ENCODE results near the gene UBR2.

UBR2 gene
- total RNA-seq = 123 to 189 (median 162) reads per million in 3 donors

- Histone ChIP-seq H3K27me3 (replicated peaks; ENCODE audit: control insufficient read depth, insufficient read depth, low read length, poor library complexity, severe bottlenecking) (no peaks in the 10 kb centered on the region), H3K36me3 (ENCODE audit: control insufficient read depth, insufficient read depth, low read length) (no peaks in the 10 kb centered on the region), H3K4me1 (ENCODE audit: control insufficient read depth, insufficient read depth, low read length, poor library complexity, severe bottlenecking) (peaks cover 8% of the 10 kb centered on the region), H3K27ac (ENCODE audit: insufficient read depth, low read length, poor library complexity, severe bottlenecking) (peak within 1 kb of the TSS; percentile 95), H3K4me3 (ENCODE audit: insufficient read depth, low read depth, low read length, poor library complexity, severe bottlenecking) (peak within 1 kb of the TSS; percentile 96), H3K9me3 (ENCODE audit: control insufficient read depth, low read length) (no peaks in the 10 kb centered on the region)
- peak; percentile 84 to 93 (median 90) for DNase-seq
Observed at GRCh38 chr6:42563697-42564505, at the start of gene UBR2. UBR2 (plus strand) TSS chr6:42564029; CDS start chr6:42564320, 291 bp downstream.

GRCh38 chr6:42514745-42515144 is 49.1 kb upstream of the UBR2 start:
- Histone ChIP-seq H3K9me3 (ENCODE audit: control insufficient read depth, low read length) (no peaks in the 10 kb centered on the region), H3K27ac (ENCODE audit: insufficient read depth, low read length, poor library complexity, severe bottlenecking) (no peak overlapping the region), H3K27me3 (replicated peaks; ENCODE audit: control insufficient read depth, insufficient read depth, low read length, poor library complexity, severe bottlenecking) (no peaks in the 10 kb centered on the region), H3K4me1 (ENCODE audit: control insufficient read depth, insufficient read depth, low read length, poor library complexity, severe bottlenecking) (no peaks in the 10 kb centered on the region), H3K36me3 (ENCODE audit: control insufficient read depth, insufficient read depth, low read length) (no peaks in the 10 kb centered on the region), H3K4me3 (ENCODE audit: insufficient read depth, low read depth, low read length, poor library complexity, severe bottlenecking) (no peak overlapping the region)
- DNase-seq = no peak

- Histone ChIP-seq H3K27ac (ENCODE audit: insufficient read depth, low read length, poor library complexity, severe bottlenecking) (no peak overlapping the region), H3K27me3 (replicated peaks; ENCODE audit: control insufficient read depth, insufficient read depth, low read length, poor library complexity, severe bottlenecking) (no peaks in the 10 kb centered on the region), H3K9me3 (ENCODE audit: control insufficient read depth, low read length) (no peaks in the 10 kb centered on the region), H3K36me3 (ENCODE audit: control insufficient read depth, insufficient read depth, low read length) (no peaks in the 10 kb centered on the region), H3K4me3 (ENCODE audit: insufficient read depth, low read depth, low read length, poor library complexity, severe bottlenecking) (no peak overlapping the region), H3K4me1 (ENCODE audit: control insufficient read depth, insufficient read depth, low read length, poor library complexity, severe bottlenecking) (no peaks in the 10 kb centered on the region)
- DNase-seq = no peak
Observed at GRCh38 chr6:42519779-42520178, 44.0 kb upstream of the UBR2 start.

- H3K4me3 ChIP-seq (ENCODE audit: insufficient read depth, low read depth, low read length, poor library complexity, severe bottlenecking) = no peak overlapping the region
- H3K4me1 ChIP-seq (ENCODE audit: control insufficient read depth, insufficient read depth, low read length, poor library complexity, severe bottlenecking) = no peaks in the 10 kb centered on the region
- H3K27ac ChIP-seq (ENCODE audit: insufficient read depth, low read length, poor library complexity, severe bottlenecking) = no peak overlapping the region
- no peaks in the 10 kb centered on the region for H3K27me3 ChIP-seq (replicated peaks; ENCODE audit: control insufficient read depth, insufficient read depth, low read length, poor library complexity, severe bottlenecking)
- no peaks in the 10 kb centered on the region for H3K9me3 ChIP-seq (ENCODE audit: control insufficient read depth, low read length)
- no peaks in the 10 kb centered on the region for H3K36me3 ChIP-seq (ENCODE audit: control insufficient read depth, insufficient read depth, low read length)
- DNase-seq = no peak
Observed at GRCh38 chr6:42520786-42521607, 42.8 kb upstream of the UBR2 start.

- Histone ChIP-seq H3K36me3 (ENCODE audit: control insufficient read depth, insufficient read depth, low read length) (no peaks in the 10 kb centered on the region), H3K4me1 (ENCODE audit: control insufficient read depth, insufficient read depth, low read length, poor library complexity, severe bottlenecking) (no peaks in the 10 kb centered on the region), H3K4me3 (ENCODE audit: insufficient read depth, low read depth, low read length, poor library complexity, severe bottlenecking) (no peak overlapping the region), H3K9me3 (ENCODE audit: control insufficient read depth, low read length) (no peaks in the 10 kb centered on the region), H3K27ac (ENCODE audit: insufficient read depth, low read length, poor library complexity, severe bottlenecking) (no peak overlapping the region), H3K27me3 (replicated peaks; ENCODE audit: control insufficient read depth, insufficient read depth, low read length, poor library complexity, severe bottlenecking) (no peaks in the 10 kb centered on the region)
- DNase-seq = no peak
Observed at GRCh38 chr6:42522036-42522435, 41.8 kb upstream of the UBR2 start.

GRCh38 chr6:42522942-42523814 is 40.7 kb upstream of the UBR2 start:
- no peaks in the 10 kb centered on the region for H3K27me3 ChIP-seq (replicated peaks; ENCODE audit: control insufficient read depth, insufficient read depth, low read length, poor library complexity, severe bottlenecking)
- no peak for DNase-seq

GRCh38 chr6:42525206-42525605 is 38.6 kb upstream of the UBR2 start:
- Histone ChIP-seq H3K27ac (ENCODE audit: insufficient read depth, low read length, poor library complexity, severe bottlenecking) (no peak overlapping the region), H3K4me3 (ENCODE audit: insufficient read depth, low read depth, low read length, poor library complexity, severe bottlenecking) (no peak overlapping the region), H3K4me1 (ENCODE audit: control insufficient read depth, insufficient read depth, low read length, poor library complexity, severe bottlenecking) (no peaks in the 10 kb centered on the region), H3K36me3 (ENCODE audit: control insufficient read depth, insufficient read depth, low read length) (no peaks in the 10 kb centered on the region), H3K27me3 (replicated peaks; ENCODE audit: control insufficient read depth, insufficient read depth, low read length, poor library complexity, severe bottlenecking) (no peaks in the 10 kb centered on the region), H3K9me3 (ENCODE audit: control insufficient read depth, low read length) (no peaks in the 10 kb centered on the region)
- no peak for DNase-seq

More at GRCh38 chr6:42522942-42523814, 40.7 kb upstream of the UBR2 start:
- Histone ChIP-seq H3K4me1 (ENCODE audit: control insufficient read depth, insufficient read depth, low read length, poor library complexity, severe bottlenecking) (no peaks in the 10 kb centered on the region), H3K36me3 (ENCODE audit: control insufficient read depth, insufficient read depth, low read length) (no peaks in the 10 kb centered on the region), H3K27ac (ENCODE audit: insufficient read depth, low read length, poor library complexity, severe bottlenecking) (no peak overlapping the region), H3K4me3 (ENCODE audit: insufficient read depth, low read depth, low read length, poor library complexity, severe bottlenecking) (no peak overlapping the region), H3K9me3 (ENCODE audit: control insufficient read depth, low read length) (no peaks in the 10 kb centered on the region)

GRCh38 chr6:42526616-42527015 is 37.2 kb upstream of the UBR2 start:
- H3K36me3 ChIP-seq (ENCODE audit: control insufficient read depth, insufficient read depth, low read length) = no peaks in the 10 kb centered on the region
- no peak overlapping the region for H3K4me3 ChIP-seq (ENCODE audit: insufficient read depth, low read depth, low read length, poor library complexity, severe bottlenecking)
- no peaks in the 10 kb centered on the region for H3K27me3 ChIP-seq (replicated peaks; ENCODE audit: control insufficient read depth, insufficient read depth, low read length, poor library complexity, severe bottlenecking)
- no peaks in the 10 kb centered on the region for H3K4me1 ChIP-seq (ENCODE audit: control insufficient read depth, insufficient read depth, low read length, poor library complexity, severe bottlenecking)
- H3K9me3 ChIP-seq (ENCODE audit: control insufficient read depth, low read length) = no peaks in the 10 kb centered on the region
- H3K27ac ChIP-seq (ENCODE audit: insufficient read depth, low read length, poor library complexity, severe bottlenecking) = no peak overlapping the region
- DNase-seq = no peak

GRCh38 chr6:42527204-42527603 is 36.6 kb upstream of the UBR2 start:
- no peak for DNase-seq
- H3K4me3 ChIP-seq (ENCODE audit: insufficient read depth, low read depth, low read length, poor library complexity, severe bottlenecking) = no peak overlapping the region
- no peaks in the 10 kb centered on the region for H3K27me3 ChIP-seq (replicated peaks; ENCODE audit: control insufficient read depth, insufficient read depth, low read length, poor library complexity, severe bottlenecking)
- no peaks in the 10 kb centered on the region for H3K4me1 ChIP-seq (ENCODE audit: control insufficient read depth, insufficient read depth, low read length, poor library complexity, severe bottlenecking)
- no peaks in the 10 kb centered on the region for H3K36me3 ChIP-seq (ENCODE audit: control insufficient read depth, insufficient read depth, low read length)
- no peaks in the 10 kb centered on the region for H3K9me3 ChIP-seq (ENCODE audit: control insufficient read depth, low read length)
- H3K27ac ChIP-seq (ENCODE audit: insufficient read depth, low read length, poor library complexity, severe bottlenecking) = no peak overlapping the region
